BE2C (cell line): ENCODE measurements around the gene RUNX2.

Source experiments
- DNase-seq: peaks from one replicate; pipeline ENCODE4 v3.0.0-alpha.2; 2020
- H3K27me3 ChIP-seq: fragments of 250-450 bp; sonication (Bioruptor Pico); 2 replicates; pipeline ENCODE4 v1.5.1; 2020; ENCODE audit warnings: mild to moderate bottlenecking
- H3K36me3 ChIP-seq: fragments of 250-450 bp; sonication (Bioruptor Pico); 2 replicates; pipeline ENCODE4 v1.5.1; 2020; ENCODE audit warnings: mild to moderate bottlenecking
- H3K4me1 ChIP-seq: fragments of 250-450 bp; sonication (Bioruptor Pico); 2 replicates; pipeline ENCODE4 v1.5.1; 2020
- H3K4me3 ChIP-seq: 2 replicates; pipeline ENCODE4 v1.5.1; 2011; ENCODE audit warnings: low read depth, low read length
- H3K9me3 ChIP-seq: fragments of 250-450 bp; sonication (Bioruptor Pico); 2 replicates; pipeline ENCODE4 v1.5.1; 2020
- CTCF ChIP-seq: IDR thresholded peaks from 2 replicates; pipeline ENCODE4 v1.5.1; 2012; ENCODE audit warnings: mild to moderate bottlenecking, low read depth, low read length

RUNX2 gene

GRCh38 chr6:45678285-45678607, 350.1 kb downstream of the RUNX2 start:
- Histone ChIP-seq H3K27me3 (no peaks in the 10 kb centered on the region), H3K4me3 (no peak overlapping the region), H3K9me3 (no peaks in the 10 kb centered on the region), H3K4me1 (no peaks in the 10 kb centered on the region), H3K36me3 (no peaks in the 10 kb centered on the region)
- no peak for DNase-seq
- TF ChIP-seq CTCF, result no peak

GRCh38 chr6:45679163-45679562, 351.0 kb downstream of the RUNX2 start:
- no peak overlapping the region for H3K4me3 ChIP-seq
- TF ChIP-seq CTCF, result no peak
- no peaks in the 10 kb centered on the region for H3K4me1 ChIP-seq
- no peaks in the 10 kb centered on the region for H3K27me3 ChIP-seq
- H3K9me3 ChIP-seq, result no peaks in the 10 kb centered on the region
- DNase-seq, result no peak
- H3K36me3 ChIP-seq, result no peaks in the 10 kb centered on the region

GRCh38 chr6:45679631-45680030, 351.5 kb downstream of the RUNX2 start:
- no peak for TF ChIP-seq CTCF
- H3K9me3 ChIP-seq, result no peaks in the 10 kb centered on the region
- DNase-seq, result no peak

GRCh38 chr6:45681860-45682511, 353.9 kb downstream of the RUNX2 start:
- no peak for TF ChIP-seq CTCF
- no peaks in the 10 kb centered on the region for H3K9me3 ChIP-seq
- H3K4me3 ChIP-seq, result no peak overlapping the region
- H3K4me1 ChIP-seq, result no peaks in the 10 kb centered on the region
- no peaks in the 10 kb centered on the region for H3K27me3 ChIP-seq
- H3K36me3 ChIP-seq, result no peaks in the 10 kb centered on the region
- no peak for DNase-seq

More at GRCh38 chr6:45679631-45680030, 351.5 kb downstream of the RUNX2 start:
- Histone ChIP-seq H3K27me3 (no peaks in the 10 kb centered on the region), H3K36me3 (no peaks in the 10 kb centered on the region), H3K4me1 (no peaks in the 10 kb centered on the region), H3K4me3 (no peak overlapping the region)

GRCh38 chr6:45684476-45684875, 356.3 kb downstream of the RUNX2 start:
- Histone ChIP-seq H3K27me3 (no peaks in the 10 kb centered on the region), H3K4me1 (no peaks in the 10 kb centered on the region), H3K4me3 (no peak overlapping the region), H3K9me3 (no peaks in the 10 kb centered on the region), H3K36me3 (no peaks in the 10 kb centered on the region)
- no peak for TF ChIP-seq CTCF
- no peak for DNase-seq

GRCh38 chr6:45685076-45685475, 356.9 kb downstream of the RUNX2 start:
- H3K27me3 ChIP-seq, result no peaks in the 10 kb centered on the region
- no peaks in the 10 kb centered on the region for H3K36me3 ChIP-seq
- no peak for DNase-seq
- no peaks in the 10 kb centered on the region for H3K9me3 ChIP-seq
- H3K4me3 ChIP-seq, result no peak overlapping the region
- no peak for TF ChIP-seq CTCF
- no peaks in the 10 kb centered on the region for H3K4me1 ChIP-seq
